Sigmoid colon (tissue), 4 donors: ENCODE data around the gene SLC7A8.

Experiments
- CTCF ChIP-seq, 4 experiments: fragments of 450-650 bp in 3 of 4; fragments of 200-600 bp in 1 of 4; IDR thresholded peaks; one replicate each; pipeline ENCODE4 v1.5.1; 2016 to 2019; ENCODE audit warnings: antibody characterized with exemption in 4 of 4, mild to moderate bottlenecking in 3 of 4, moderate library complexity in 2 of 4
- EP300 ChIP-seq, 4 donors: sonication (generic); formaldehyde crosslinking; IDR thresholded peaks; one replicate each; pipeline ENCODE4 v1.6.1; 2017; ENCODE audit warnings: antibody characterized with exemption in 4 of 4
- POLR2A ChIP-seq, 2 donors: fragments of 450-650 bp; IDR thresholded peaks; one replicate each; pipeline ENCODE4 v1.6.1; 2016; ENCODE audit warnings: antibody characterized with exemption in 2 of 2, mild to moderate bottlenecking in 2 of 2, moderate library complexity in 2 of 2
- POLR2AphosphoS5 ChIP-seq, 4 donors: sonication (generic); formaldehyde crosslinking; IDR thresholded peaks; one replicate each; pipeline ENCODE4 v1.6.1; 2017; ENCODE audit warnings: antibody characterized with exemption in 4 of 4

GRCh38 chr14:23162005-23162404 lies 21.5 kb downstream of the SLC7A8 start:
- TF ChIP-seq CTCF (IDR thresholded peaks at IDR 0.05) = no peak
- TF ChIP-seq POLR2A (IDR thresholded peaks at IDR 0.05) = no peak
- no peak for TF ChIP-seq POLR2AphosphoS5 (IDR thresholded peaks at IDR 0.05)
- TF ChIP-seq EP300 (IDR thresholded peaks at IDR 0.05) = no peak
